HG03135 (cell line): ENCODE data around the gene SOX2.
"Not testable (repeated sequence)": the region's sequence is repeated elsewhere in the genome, so short reads cannot be mapped to it uniquely, and the experiment has no call there.

Source experiments
- ATAC-seq: cut with Tn5 transposase; IDR thresholded peaks from one replicate; pipeline ENCODE4 v1.9.1; 2021; ENCODE audit warnings: mild to moderate bottlenecking, moderate library complexity; ENCODE audit not compliant: unreplicated experiment

Gene SOX2

DNA sequence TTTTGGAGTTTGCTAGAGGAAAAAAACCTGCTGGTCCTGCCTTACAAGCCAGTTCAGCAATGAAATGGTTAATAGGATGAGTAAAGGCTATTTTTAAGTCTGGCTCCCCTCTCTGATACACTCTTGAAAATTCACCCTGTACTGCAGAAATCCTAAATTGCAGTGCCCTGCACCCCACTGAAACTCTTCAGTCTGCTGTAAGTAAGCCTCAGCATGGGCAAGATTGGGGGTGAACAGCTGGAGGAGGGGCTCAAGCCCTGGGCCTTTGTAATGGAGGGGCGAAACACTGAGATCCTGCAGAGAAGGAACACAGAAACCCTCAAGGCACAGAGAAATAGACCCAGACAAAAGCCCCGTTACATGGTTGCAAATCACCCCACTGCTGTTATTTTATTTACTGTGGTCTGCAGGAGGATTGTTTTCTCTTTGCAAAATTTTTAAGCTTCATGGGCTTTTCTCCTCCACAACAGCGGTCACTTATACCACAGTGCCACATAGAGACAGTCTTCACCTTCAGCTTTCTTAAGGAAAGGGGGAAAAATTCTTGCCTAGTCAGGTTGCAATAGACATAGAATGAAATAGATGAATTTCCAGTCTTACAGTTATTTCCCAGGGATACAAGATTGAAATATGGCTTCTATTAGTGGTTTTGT is 45.0 kb downstream of the SOX2 start:
- ATAC-seq: no peak

- no peak for ATAC-seq
Measured at GRCh38 chr3:181757694-181758306, 46.1 kb downstream of the SOX2 start.

- ATAC-seq: no peak
Measured at GRCh38 chr3:181761906-181762305, 50.2 kb downstream of the SOX2 start.

DNA sequence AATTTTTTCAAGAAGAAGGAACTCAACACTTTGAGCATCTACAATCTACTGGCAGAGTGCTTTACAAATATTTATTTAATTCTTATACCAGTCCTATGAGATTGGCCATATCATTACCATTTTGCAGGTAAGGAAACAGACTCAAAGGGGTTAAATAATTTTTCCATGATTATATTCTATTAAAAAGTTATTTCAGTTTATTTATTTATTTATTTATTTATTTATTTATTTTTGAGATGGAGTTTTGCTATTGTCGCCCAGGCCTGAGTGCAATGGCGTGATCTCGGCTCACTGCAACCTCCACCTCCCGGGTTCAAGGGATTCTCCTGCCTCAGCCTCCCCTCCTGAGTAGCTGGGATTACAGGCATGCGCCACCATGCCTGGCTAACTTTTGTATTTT is 52.3 kb downstream of the SOX2 start:
- not testable (repeated sequence) for ATAC-seq
